Measurements from ENCODE around the gene WWOX.

The WWOX gene

DNA sequence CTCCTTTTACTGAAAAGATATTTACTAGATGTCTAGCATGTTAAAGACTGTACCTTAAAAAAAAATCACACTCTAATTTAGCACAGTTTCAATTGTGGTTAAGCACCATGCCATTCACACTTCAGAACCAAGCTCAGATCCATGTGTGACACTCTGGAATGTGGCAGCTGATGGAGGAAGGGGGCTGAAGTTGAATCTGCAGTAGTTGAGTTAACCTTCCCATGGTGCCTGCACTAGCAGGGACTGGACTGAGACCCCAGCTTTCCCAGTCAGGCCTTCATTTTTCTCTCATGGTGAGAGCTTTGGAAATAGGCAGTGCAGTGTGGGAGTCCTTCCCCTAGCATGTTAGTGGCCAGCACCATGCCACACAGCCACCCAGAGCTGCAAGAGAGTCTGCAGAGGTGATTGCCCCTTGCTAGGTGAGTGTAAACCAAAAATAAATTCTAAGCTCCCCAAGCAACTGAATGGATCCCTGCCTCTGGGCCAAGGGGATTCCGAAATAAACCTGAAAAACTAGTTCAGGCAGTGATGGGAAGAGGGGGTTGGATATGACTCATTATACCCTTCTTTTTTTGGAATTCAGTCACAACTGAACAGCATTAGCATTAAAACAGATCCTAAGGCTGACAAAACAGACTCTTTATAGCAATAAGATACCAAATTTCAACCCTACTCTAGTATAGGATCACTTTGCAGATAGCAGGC is 208.5 kb downstream of the WWOX start:
- TF ChIP-seq OSR1 (CRISPR knock-in tag; IDR thresholded peaks at IDR 0.05), result no peak
- TF ChIP-seq ZNF70 (CRISPR knock-in tag; IDR thresholded peaks at IDR 0.05), result no peak
- TF ChIP-seq CREB5 (CRISPR knock-in tag; IDR thresholded peaks at IDR 0.05; ENCODE audit: low read depth), result no peak
- TF ChIP-seq TCF4 (CRISPR knock-in tag; IDR thresholded peaks at IDR 0.05; ENCODE audit: borderline replicate concordance), result no peak
- no peak for TF ChIP-seq ZFP3 (CRISPR knock-in tag; IDR thresholded peaks at IDR 0.05)
- TF ChIP-seq SNAI2 (CRISPR knock-in tag; IDR thresholded peaks at IDR 0.05), result no peak
- TF ChIP-seq ZFP30 (CRISPR knock-in tag; IDR thresholded peaks at IDR 0.05), result no peak
- no peak for TF ChIP-seq POU6F1 (CRISPR knock-in tag; IDR thresholded peaks at IDR 0.05; ENCODE audit: borderline replicate concordance, low read depth)
- TF ChIP-seq ARNTL (CRISPR knock-in tag; IDR thresholded peaks at IDR 0.05; ENCODE audit: borderline replicate concordance, low read depth), result no peak
- no peak for TF ChIP-seq ZNF8 (CRISPR knock-in tag; IDR thresholded peaks at IDR 0.05)
- TF ChIP-seq, protein P1, sequence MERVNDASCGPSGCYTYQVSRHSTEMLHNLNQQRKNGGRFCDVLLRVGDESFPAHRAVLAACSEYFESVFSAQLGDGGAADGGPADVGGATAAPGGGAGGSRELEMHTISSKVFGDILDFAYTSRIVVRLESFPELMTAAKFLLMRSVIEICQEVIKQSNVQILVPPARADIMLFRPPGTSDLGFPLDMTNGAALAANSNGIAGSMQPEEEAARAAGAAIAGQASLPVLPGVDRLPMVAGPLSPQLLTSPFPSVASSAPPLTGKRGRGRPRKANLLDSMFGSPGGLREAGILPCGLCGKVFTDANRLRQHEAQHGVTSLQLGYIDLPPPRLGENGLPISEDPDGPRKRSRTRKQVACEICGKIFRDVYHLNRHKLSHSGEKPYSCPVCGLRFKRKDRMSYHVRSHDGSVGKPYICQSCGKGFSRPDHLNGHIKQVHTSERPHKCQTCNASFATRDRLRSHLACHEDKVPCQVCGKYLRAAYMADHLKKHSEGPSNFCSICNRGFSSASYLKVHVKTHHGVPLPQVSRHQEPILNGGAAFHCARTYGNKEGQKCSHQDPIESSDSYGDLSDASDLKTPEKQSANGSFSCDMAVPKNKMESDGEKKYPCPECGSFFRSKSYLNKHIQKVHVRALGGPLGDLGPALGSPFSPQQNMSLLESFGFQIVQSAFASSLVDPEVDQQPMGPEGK (CRISPR knock-in tag; IDR thresholded peaks at IDR 0.05; ENCODE audit: borderline replicate concordance), result no peak
- no peak for TF ChIP-seq ESRRG (CRISPR knock-in tag; IDR thresholded peaks at IDR 0.05)
- TF ChIP-seq, protein P2, sequence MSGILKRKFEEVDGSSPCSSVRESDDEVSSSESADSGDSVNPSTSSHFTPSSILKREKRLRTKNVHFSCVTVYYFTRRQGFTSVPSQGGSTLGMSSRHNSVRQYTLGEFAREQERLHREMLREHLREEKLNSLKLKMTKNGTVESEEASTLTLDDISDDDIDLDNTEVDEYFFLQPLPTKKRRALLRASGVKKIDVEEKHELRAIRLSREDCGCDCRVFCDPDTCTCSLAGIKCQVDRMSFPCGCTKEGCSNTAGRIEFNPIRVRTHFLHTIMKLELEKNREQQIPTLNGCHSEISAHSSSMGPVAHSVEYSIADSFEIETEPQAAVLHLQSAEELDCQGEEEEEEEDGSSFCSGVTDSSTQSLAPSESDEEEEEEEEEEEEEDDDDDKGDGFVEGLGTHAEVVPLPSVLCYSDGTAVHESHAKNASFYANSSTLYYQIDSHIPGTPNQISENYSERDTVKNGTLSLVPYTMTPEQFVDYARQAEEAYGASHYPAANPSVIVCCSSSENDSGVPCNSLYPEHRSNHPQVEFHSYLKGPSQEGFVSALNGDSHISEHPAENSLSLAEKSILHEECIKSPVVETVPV (CRISPR knock-in tag; IDR thresholded peaks at IDR 0.05), result no peak
- TF ChIP-seq ISL1 (CRISPR knock-in tag; IDR thresholded peaks at IDR 0.05), result no peak
- no peak for TF ChIP-seq PPARA (CRISPR knock-in tag; IDR thresholded peaks at IDR 0.05; ENCODE audit: borderline replicate concordance)
- no peak for ATAC-seq

DNA sequence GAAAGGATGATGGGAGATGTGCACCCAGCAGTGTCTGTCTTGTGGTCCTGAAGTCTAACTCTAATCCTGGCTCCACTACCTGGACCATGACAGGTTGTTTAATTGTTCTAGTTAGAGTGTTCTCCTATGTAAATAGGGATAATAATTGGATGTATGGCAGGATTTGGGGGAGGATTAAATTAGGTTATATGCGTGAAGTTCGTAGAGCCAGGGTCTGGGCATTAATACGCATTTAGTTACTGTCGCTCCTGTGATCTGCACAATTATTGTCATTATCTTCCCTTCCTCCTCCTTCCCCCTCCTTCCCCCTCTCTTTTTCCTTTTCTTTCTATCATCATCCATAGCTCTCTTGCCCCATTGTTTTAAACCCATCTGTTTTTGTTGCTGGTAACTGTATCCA is 210.3 kb downstream of the WWOX start:
- TF ChIP-seq PPARA (CRISPR knock-in tag; IDR thresholded peaks at IDR 0.05; ENCODE audit: borderline replicate concordance), result no peak
- no peak for TF ChIP-seq CSDC2 (CRISPR knock-in tag; IDR thresholded peaks at IDR 0.05)
- no peak for TF ChIP-seq ZFP3 (CRISPR knock-in tag; IDR thresholded peaks at IDR 0.05)
- no peak for TF ChIP-seq ESRRG (CRISPR knock-in tag; IDR thresholded peaks at IDR 0.05)
- TF ChIP-seq GLIS3 (CRISPR knock-in tag; IDR thresholded peaks at IDR 0.05), result no peak
- TF ChIP-seq SNAI2 (CRISPR knock-in tag; IDR thresholded peaks at IDR 0.05), result no peak
- no peak for TF ChIP-seq BACH2 (CRISPR knock-in tag; IDR thresholded peaks at IDR 0.05; ENCODE audit: borderline replicate concordance)
- TF ChIP-seq ZNF8 (CRISPR knock-in tag; IDR thresholded peaks at IDR 0.05), result no peak
- no peak for TF ChIP-seq ZNF70 (CRISPR knock-in tag; IDR thresholded peaks at IDR 0.05)
- TF ChIP-seq ZNF565 (CRISPR knock-in tag; conservative IDR thresholded peaks at IDR 0.05; ENCODE audit: low read depth), result no peak
- TF ChIP-seq OSR1 (CRISPR knock-in tag; IDR thresholded peaks at IDR 0.05), result no peak
- TF ChIP-seq POU6F1 (CRISPR knock-in tag; IDR thresholded peaks at IDR 0.05; ENCODE audit: borderline replicate concordance, low read depth), result no peak
- no peak for ATAC-seq

DNA sequence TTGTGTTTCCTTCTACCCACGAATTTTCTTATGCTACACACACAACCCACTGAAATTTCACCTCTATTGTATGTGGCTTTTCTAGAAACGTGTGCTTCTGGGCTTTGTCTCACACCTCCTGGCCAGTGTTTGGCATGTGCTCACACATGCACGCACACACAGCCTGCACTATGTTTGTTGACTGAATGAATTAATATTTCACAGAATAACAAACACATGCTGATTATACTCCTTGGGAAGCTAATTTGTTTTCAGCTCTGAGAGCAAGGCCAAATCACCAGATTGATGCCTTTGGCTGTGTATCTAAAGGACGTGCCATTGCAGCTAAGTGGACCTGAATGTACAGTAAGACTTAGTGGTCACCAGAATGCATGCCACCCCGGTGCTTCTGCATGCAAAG is 210.7 kb downstream of the WWOX start:
- TF ChIP-seq ESRRG (CRISPR knock-in tag; IDR thresholded peaks at IDR 0.05) (no peak), CSDC2 (CRISPR knock-in tag; IDR thresholded peaks at IDR 0.05) (no peak), ISL1 (CRISPR knock-in tag; IDR thresholded peaks at IDR 0.05) (no peak), SNAI2 (CRISPR knock-in tag; IDR thresholded peaks at IDR 0.05) (no peak), TCF4 (CRISPR knock-in tag; IDR thresholded peaks at IDR 0.05; ENCODE audit: borderline replicate concordance) (no peak), RARB (CRISPR knock-in tag; IDR thresholded peaks at IDR 0.05) (no peak), ZFP30 (CRISPR knock-in tag; IDR thresholded peaks at IDR 0.05) (no peak), ZNF70 (CRISPR knock-in tag; IDR thresholded peaks at IDR 0.05) (no peak), BACH2 (CRISPR knock-in tag; IDR thresholded peaks at IDR 0.05; ENCODE audit: borderline replicate concordance) (no peak), TOX (CRISPR knock-in tag; IDR thresholded peaks at IDR 0.05; ENCODE audit: borderline replicate concordance) (no peak), ZFP3 (CRISPR knock-in tag; IDR thresholded peaks at IDR 0.05) (no peak), ZC3H10 (CRISPR knock-in tag; IDR thresholded peaks at IDR 0.05) (no peak), POU6F1 (CRISPR knock-in tag; IDR thresholded peaks at IDR 0.05; ENCODE audit: borderline replicate concordance, low read depth) (no peak), GLIS3 (CRISPR knock-in tag; IDR thresholded peaks at IDR 0.05) (no peak), ARNTL (CRISPR knock-in tag; IDR thresholded peaks at IDR 0.05; ENCODE audit: borderline replicate concordance, low read depth) (no peak)
- no peak for ATAC-seq

All from SK-N-SH treated with all-trans-retinoic acid at 6 μM for 48 hours (cell line).